Fibroblast of skin of scalp (primary cell): ENCODE data around the gene HELZ.

Experiments used
- DNase-seq: peaks from one replicate; pipeline ENCODE4 v3.0.0-alpha.2; 2013

Gene HELZ

GRCh38 chr17:67194134-67194533 lies 50.9 kb downstream of the HELZ start:
- peak; percentile 79 for DNase-seq

- DNase-seq: no peak
Observed at GRCh38 chr17:67187927-67188326, 57.1 kb downstream of the HELZ start.

- DNase-seq: no peak
Observed at GRCh38 chr17:67186782-67187181, 58.2 kb downstream of the HELZ start.

GRCh38 chr17:67183531-67183930 lies 61.5 kb downstream of the HELZ start:
- no peak for DNase-seq

GRCh38 chr17:67181825-67182224 lies 63.2 kb downstream of the HELZ start:
- DNase-seq: no peak

- no peak for DNase-seq
Observed at GRCh38 chr17:67180275-67180674, 64.7 kb downstream of the HELZ start.

GRCh38 chr17:67178555-67178954 lies 66.4 kb downstream of the HELZ start:
- DNase-seq: no peak

GRCh38 chr17:67177732-67178131 lies 67.3 kb downstream of the HELZ start:
- no peak for DNase-seq

- no peak for DNase-seq
Observed at GRCh38 chr17:67174190-67174589, 70.8 kb downstream of the HELZ start.

GRCh38 chr17:67171560-67171959 lies 73.4 kb downstream of the HELZ start:
- DNase-seq: no peak

- no peak for DNase-seq
Observed at GRCh38 chr17:67168496-67168895, 76.5 kb downstream of the HELZ start.

- no peak for DNase-seq
Observed at GRCh38 chr17:67165201-67165600, 79.8 kb downstream of the HELZ start.

GRCh38 chr17:67164302-67164701 lies 80.7 kb downstream of the HELZ start:
- DNase-seq: no peak

- DNase-seq: no peak
Observed at GRCh38 chr17:67162771-67163170, 82.2 kb downstream of the HELZ start.

- no peak for DNase-seq
Observed at GRCh38 chr17:67161573-67161972, 83.4 kb downstream of the HELZ start.

- DNase-seq: no peak
Observed at GRCh38 chr17:67160791-67161190, 84.2 kb downstream of the HELZ start.

- DNase-seq: peak; percentile 65
Observed at GRCh38 chr17:67157732-67158639, 87.0 kb downstream of the HELZ start.

- DNase-seq: peak; percentile 19
Observed at GRCh38 chr17:67156269-67157199, 88.5 kb downstream of the HELZ start.

GRCh38 chr17:67152824-67153223 lies 92.2 kb downstream of the HELZ start:
- no peak for DNase-seq

GRCh38 chr17:67151717-67152116 lies 93.3 kb downstream of the HELZ start:
- peak; percentile 83 for DNase-seq

GRCh38 chr17:67150826-67151225 lies 94.2 kb downstream of the HELZ start:
- no peak for DNase-seq

GRCh38 chr17:67148352-67148751 lies 96.6 kb downstream of the HELZ start:
- no peak for DNase-seq

GRCh38 chr17:67145183-67145805 lies 99.7 kb downstream of the HELZ start:
- no peak for DNase-seq
